ENCODE measurements around the gene XRCC1. TPM values are rescaled to one million over a fixed set of nuclear protein-coding genes. Genes with fewer than 3 reads are reported as not detected.

XRCC1 gene
- total RNA-seq, 1 experiment from 2014 or later: 37.4 TPM

GRCh38 chr19:43624933-43625332 lies 49.6 kb upstream of the XRCC1 start:
- POLR2A ChIA-PET: no interaction called here
- H2AFZ ChIP-seq (ENCODE audit: low read depth, low read length, poor library complexity, severe bottlenecking): no peak overlapping the region
- H3K9me2 ChIP-seq (ENCODE audit: insufficient read depth): no peaks in the 10 kb centered on the region
- TF ChIP-seq POLR2AphosphoS5 (IDR thresholded peaks at IDR 0.05; ENCODE audit: low read depth, low read length) (0 out of 2 replicates have a peak, but pooled peaks have one; percentile 15), SIN3A (IDR thresholded peaks at IDR 0.05; ENCODE audit: low read depth) (peak; percentile 53), ELF1 (IDR thresholded peaks at IDR 0.05; ENCODE audit: borderline replicate concordance, low read depth) (no peak)
- TF ChIP-seq, protein P1, sequence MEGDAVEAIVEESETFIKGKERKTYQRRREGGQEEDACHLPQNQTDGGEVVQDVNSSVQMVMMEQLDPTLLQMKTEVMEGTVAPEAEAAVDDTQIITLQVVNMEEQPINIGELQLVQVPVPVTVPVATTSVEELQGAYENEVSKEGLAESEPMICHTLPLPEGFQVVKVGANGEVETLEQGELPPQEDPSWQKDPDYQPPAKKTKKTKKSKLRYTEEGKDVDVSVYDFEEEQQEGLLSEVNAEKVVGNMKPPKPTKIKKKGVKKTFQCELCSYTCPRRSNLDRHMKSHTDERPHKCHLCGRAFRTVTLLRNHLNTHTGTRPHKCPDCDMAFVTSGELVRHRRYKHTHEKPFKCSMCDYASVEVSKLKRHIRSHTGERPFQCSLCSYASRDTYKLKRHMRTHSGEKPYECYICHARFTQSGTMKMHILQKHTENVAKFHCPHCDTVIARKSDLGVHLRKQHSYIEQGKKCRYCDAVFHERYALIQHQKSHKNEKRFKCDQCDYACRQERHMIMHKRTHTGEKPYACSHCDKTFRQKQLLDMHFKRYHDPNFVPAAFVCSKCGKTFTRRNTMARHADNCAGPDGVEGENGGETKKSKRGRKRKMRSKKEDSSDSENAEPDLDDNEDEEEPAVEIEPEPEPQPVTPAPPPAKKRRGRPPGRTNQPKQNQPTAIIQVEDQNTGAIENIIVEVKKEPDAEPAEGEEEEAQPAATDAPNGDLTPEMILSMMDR (IDR thresholded peaks at IDR 0.05 in 2 of 3, conservative IDR thresholded peaks at IDR 0.05 in 1 of 3; ENCODE audit: borderline replicate concordance in 1 of 3, insufficient read depth in 1 of 3, low read depth in 2 of 3, low read length in 2 of 3): peak in 2 of 3 experiments; percentile 51 to 57; a peak in 4 of 6 replicates
- peak; percentile 72 for DNase-seq (ENCODE audit: low read depth, low spot score)
- no peaks in the 10 kb centered on the region for H3K36me3 ChIP-seq (ENCODE audit: control insufficient read depth in 1 of 2, insufficient read depth in 2 of 2, low read length in 2 of 2)
- no peaks in the 10 kb centered on the region for H4K20me1 ChIP-seq (ENCODE audit: insufficient read depth)
- intact Hi-C loops (cut with micrococcal nuclease): no loop called here
- no peaks in the 10 kb centered on the region for H3K9me3 ChIP-seq (ENCODE audit: control insufficient read depth in 1 of 2, insufficient read depth in 1 of 2, low read depth in 1 of 2, low read length in 2 of 2)
- RAD21 ChIA-PET (ENCODE audit: low non-redundant PET in 1 of 2, low total read pairs in 2 of 2, uncharacterized antibody in 2 of 2, unreplicated experiment in 2 of 2): interaction anchor here in 1 of 2 experiments (0.6 kb wide), 1 partner anchor 11 kb away, joined by 3 read pairs; no protein-coding TSS in a partner anchor
- CTCF ChIA-PET: no interaction called here
- H3K27me3 ChIP-seq (ENCODE audit: insufficient read depth, low read length): no peaks in the 10 kb centered on the region
- no peak overlapping the region for H3K27ac ChIP-seq (ENCODE audit: low read depth, low read length)
- no TSS peak for BruUV-seq (replicated peaks)
- peak overlapping the region; percentile 32 for H3K4me2 ChIP-seq (ENCODE audit: low read length)
- H3K79me2 ChIP-seq (ENCODE audit: insufficient read depth, low read length): peaks cover 4% of the 10 kb centered on the region; the same call in 1 of the 2 replicates
- no peak overlapping the region for H3K9ac ChIP-seq (ENCODE audit: low read length)
- no peak overlapping the region for H3K4me3 ChIP-seq (replicated peaks in 1 of 2; ENCODE audit: low read depth in 1 of 2, low read length in 2 of 2)
- ATAC-seq: peak; percentile 91
- H3K4me1 ChIP-seq (ENCODE audit: control insufficient read depth in 1 of 2, insufficient read depth in 2 of 2, low read length in 2 of 2): peaks cover 19 to 25% of the 10 kb centered on the region in 2 experiments

DNA sequence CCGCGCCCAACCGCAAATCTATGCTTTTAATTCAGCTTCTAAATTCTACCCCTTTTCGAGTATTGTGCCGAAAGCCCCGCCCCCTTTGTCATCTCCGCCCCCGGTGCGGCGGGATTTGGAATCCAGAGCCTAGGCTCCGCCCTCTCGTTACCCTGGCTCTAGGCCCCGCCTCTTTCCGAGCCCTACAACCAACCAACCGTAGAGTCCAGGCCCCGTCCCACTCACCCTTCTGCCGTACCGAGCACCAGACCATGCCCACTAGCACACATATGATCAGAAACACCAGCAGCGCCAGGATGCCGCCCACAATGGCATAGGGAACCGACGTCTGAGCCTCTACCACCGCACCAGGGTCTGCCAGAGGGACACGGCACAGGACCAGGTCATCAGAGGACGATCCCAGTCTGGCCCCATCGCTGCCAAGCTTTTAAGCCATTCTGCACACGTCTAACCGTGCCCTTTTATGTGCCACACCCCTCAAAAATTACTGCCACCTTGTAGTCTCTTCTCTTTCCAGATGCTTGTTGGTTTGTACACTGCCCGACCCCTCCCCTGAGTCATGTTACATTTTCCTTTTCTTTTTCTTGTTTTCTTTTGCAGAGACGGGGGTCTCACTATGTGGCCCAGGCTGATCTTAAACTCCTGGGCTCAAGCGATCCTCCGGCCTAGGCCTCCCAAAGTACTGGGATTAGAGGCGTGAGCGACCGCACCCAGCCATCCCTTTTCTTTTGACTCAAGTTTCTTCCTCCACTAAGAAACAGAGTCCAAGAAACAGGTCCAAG lies 48.8 kb upstream of the XRCC1 start:
- Histone ChIP-seq H3K9me3 (ENCODE audit: control insufficient read depth in 1 of 2, insufficient read depth in 1 of 2, low read depth in 1 of 2, low read length in 2 of 2) (no peaks in the 10 kb centered on the region), H3K36me3 (ENCODE audit: control insufficient read depth in 1 of 2, insufficient read depth in 2 of 2, low read length in 2 of 2) (no peaks in the 10 kb centered on the region), H3K79me2 (ENCODE audit: insufficient read depth, low read length) (peaks cover 4% of the 10 kb centered on the region; the same call in 1 of the 2 replicates), H3K4me3 (replicated peaks in 1 of 2; ENCODE audit: low read depth in 1 of 2, low read length in 2 of 2) (no peak overlapping the region), H3K9me2 (ENCODE audit: insufficient read depth) (no peaks in the 10 kb centered on the region), H4K20me1 (ENCODE audit: insufficient read depth) (no peaks in the 10 kb centered on the region), H3K4me2 (ENCODE audit: low read length) (peak overlapping the region; percentile 26; the same call in 1 of the 2 replicates), H3K27ac (ENCODE audit: low read depth, low read length) (peak overlapping the region; percentile 34; the same call in 1 of the 2 replicates), H2AFZ (ENCODE audit: low read depth, low read length, poor library complexity, severe bottlenecking) (no peak overlapping the region), H3K9ac (ENCODE audit: low read length) (no peak overlapping the region), H3K27me3 (ENCODE audit: insufficient read depth, low read length) (no peaks in the 10 kb centered on the region), H3K4me1 (ENCODE audit: control insufficient read depth in 1 of 2, insufficient read depth in 2 of 2, low read length in 2 of 2) (peaks cover 19 to 30% of the 10 kb centered on the region in 2 experiments)
- ChIA-PET CTCF (interaction anchor here (1.0 kb wide), 1 partner anchor 29 kb away, joined by 4 read pairs; the partner anchor contains the start of gene IRGQ), POLR2A (interaction anchor here (1.2 kb wide), 1 partner anchor 28 kb away, joined by 4 read pairs; the partner anchor contains the start of genes IRGQ and ZNF576), RAD21 (ENCODE audit: low non-redundant PET in 1 of 2, low total read pairs in 2 of 2, uncharacterized antibody in 2 of 2, unreplicated experiment in 2 of 2) (no interaction called here)
- no TSS peak for BruUV-seq (replicated peaks)
- DNase-seq (ENCODE audit: low read depth, low spot score): peak; percentile 29
- intact Hi-C loops (cut with micrococcal nuclease): no loop called here
- ATAC-seq: peak; percentile 30
- TF ChIP-seq EZH2phosphoT487 (IDR thresholded peaks at IDR 0.05; ENCODE audit: borderline replicate concordance) (no peak), SIN3A (IDR thresholded peaks at IDR 0.05; ENCODE audit: low read depth) (no peak), RAD21 (IDR thresholded peaks at IDR 0.05; ENCODE audit: low read depth) (no peak), FOSL1 (IDR thresholded peaks at IDR 0.05; ENCODE audit: low read depth) (no peak), CEBPB (IDR thresholded peaks at IDR 0.05; ENCODE audit: low read depth) (no peak), SRF (IDR thresholded peaks at IDR 0.05; ENCODE audit: low read depth) (no peak), POLR2AphosphoS5 (IDR thresholded peaks at IDR 0.05; ENCODE audit: low read depth, low read length) (no peak), CBX3 (IDR thresholded peaks at IDR 0.05; ENCODE audit: low read depth) (no peak), POLR2A (IDR thresholded peaks at IDR 0.05; ENCODE audit: borderline replicate concordance, extremely low read depth, insufficient read depth, insufficient read length) (no peak), EZH2 (IDR thresholded peaks at IDR 0.05) (no peak), ELF1 (IDR thresholded peaks at IDR 0.05; ENCODE audit: borderline replicate concordance, low read depth) (no peak), SP1 (IDR thresholded peaks at IDR 0.05; ENCODE audit: low read depth) (no peak)
- TF ChIP-seq, protein P2, sequence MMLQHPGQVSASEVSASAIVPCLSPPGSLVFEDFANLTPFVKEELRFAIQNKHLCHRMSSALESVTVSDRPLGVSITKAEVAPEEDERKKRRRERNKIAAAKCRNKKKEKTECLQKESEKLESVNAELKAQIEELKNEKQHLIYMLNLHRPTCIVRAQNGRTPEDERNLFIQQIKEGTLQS (IDR thresholded peaks at IDR 0.05): no peak

Data from HCT116 (cell line).